Brain microvascular endothelial cell (primary cell): ENCODE results near the gene SIGLEC1.

Source experiments
- DNase-seq: peaks from one replicate; pipeline ENCODE4 v3.0.0-alpha.2; 2020
- H3K27ac ChIP-seq: fragments of 250-450 bp; sonication (Bioruptor Pico); 2 replicates; pipeline ENCODE4 v1.5.1; 2020; ENCODE audit warnings: mild to moderate bottlenecking, moderate library complexity
- H3K27me3 ChIP-seq: fragments of 250-450 bp; sonication (Bioruptor Pico); replicated peaks from 2 replicates; pipeline ENCODE4 v1.5.1; 2020; ENCODE audit warnings: mild to moderate bottlenecking
- H3K36me3 ChIP-seq: fragments of 250-450 bp; sonication (Bioruptor Pico); replicated peaks from 2 replicates; pipeline ENCODE4 v1.5.1; 2020; ENCODE audit warnings: mild to moderate bottlenecking
- H3K4me3 ChIP-seq: 2 replicates; pipeline ENCODE4 v1.5.1; 2011; ENCODE audit warnings: low read depth, mild to moderate bottlenecking, control low read depth, low read length, moderate library complexity
- in situ Hi-C: cut with HindIII; loops from 2 replicates; pipeline ENCODE4 v1.10.0; 2017; ENCODE audit warnings: low sequenced_read_pairs, low pct_ligation_motif_present
- TF ChIP-seq, protein P1 (sequence below): IDR thresholded peaks from 2 replicates; pipeline ENCODE4 v1.5.1; 2011; ENCODE audit warnings: low read depth, mild to moderate bottlenecking, moderate library complexity, low read length, control low read depth, inconsistent platforms; ENCODE audit errors: missing control alignments

SIGLEC1 gene

DNA sequence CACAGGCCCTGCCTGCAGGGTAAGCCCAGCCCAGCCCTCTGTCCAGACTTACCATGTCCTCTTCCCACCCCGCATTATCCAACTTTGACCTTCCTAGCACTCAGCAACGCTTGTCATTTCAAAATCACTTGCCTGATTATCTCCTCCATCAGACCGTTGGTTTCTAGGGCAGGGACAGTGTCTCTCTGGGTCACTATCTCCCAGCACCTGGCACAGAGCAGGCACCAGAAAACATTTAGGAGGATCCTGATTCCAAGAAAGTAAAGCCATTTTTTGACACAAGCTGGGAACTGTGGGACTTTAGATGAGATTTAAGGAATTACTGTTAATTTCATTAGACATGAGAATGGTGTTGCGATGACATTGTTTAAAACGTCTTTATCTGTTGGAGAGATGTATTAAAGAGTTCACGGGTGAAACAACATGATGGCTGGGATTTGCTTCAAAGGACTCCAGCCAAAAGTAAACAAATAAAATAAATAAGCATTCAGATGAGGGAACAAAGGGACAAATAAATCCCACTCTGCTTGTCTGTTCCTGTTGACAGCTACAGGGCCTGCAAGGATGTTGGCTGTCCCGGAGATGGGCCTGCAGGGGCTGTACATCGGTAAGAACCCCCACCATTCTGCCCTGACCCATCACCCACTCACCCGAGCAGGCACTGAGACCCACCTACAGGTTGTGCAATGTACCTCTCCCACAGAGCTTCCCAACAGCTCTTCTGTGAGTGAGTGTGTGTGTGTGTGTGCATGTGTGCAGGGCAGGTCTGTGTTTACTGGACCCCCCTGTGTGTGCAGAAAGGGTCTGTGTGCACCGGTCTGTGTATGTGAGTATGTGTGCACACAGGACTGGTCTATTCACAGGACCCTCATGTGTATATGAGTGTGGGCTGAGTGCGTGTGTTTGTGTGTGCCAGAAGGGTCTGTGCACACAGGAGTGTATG is 26.0 kb upstream of the SIGLEC1 start:
- H3K4me3 ChIP-seq, result no peak overlapping the region
- TF ChIP-seq, protein P1, sequence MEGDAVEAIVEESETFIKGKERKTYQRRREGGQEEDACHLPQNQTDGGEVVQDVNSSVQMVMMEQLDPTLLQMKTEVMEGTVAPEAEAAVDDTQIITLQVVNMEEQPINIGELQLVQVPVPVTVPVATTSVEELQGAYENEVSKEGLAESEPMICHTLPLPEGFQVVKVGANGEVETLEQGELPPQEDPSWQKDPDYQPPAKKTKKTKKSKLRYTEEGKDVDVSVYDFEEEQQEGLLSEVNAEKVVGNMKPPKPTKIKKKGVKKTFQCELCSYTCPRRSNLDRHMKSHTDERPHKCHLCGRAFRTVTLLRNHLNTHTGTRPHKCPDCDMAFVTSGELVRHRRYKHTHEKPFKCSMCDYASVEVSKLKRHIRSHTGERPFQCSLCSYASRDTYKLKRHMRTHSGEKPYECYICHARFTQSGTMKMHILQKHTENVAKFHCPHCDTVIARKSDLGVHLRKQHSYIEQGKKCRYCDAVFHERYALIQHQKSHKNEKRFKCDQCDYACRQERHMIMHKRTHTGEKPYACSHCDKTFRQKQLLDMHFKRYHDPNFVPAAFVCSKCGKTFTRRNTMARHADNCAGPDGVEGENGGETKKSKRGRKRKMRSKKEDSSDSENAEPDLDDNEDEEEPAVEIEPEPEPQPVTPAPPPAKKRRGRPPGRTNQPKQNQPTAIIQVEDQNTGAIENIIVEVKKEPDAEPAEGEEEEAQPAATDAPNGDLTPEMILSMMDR, result no peak
- in situ Hi-C loops, result no loop called here
- no peaks in the 10 kb centered on the region for H3K36me3 ChIP-seq
- H3K27ac ChIP-seq, result no peak overlapping the region
- no peaks in the 10 kb centered on the region for H3K27me3 ChIP-seq
- no peak for DNase-seq

DNA sequence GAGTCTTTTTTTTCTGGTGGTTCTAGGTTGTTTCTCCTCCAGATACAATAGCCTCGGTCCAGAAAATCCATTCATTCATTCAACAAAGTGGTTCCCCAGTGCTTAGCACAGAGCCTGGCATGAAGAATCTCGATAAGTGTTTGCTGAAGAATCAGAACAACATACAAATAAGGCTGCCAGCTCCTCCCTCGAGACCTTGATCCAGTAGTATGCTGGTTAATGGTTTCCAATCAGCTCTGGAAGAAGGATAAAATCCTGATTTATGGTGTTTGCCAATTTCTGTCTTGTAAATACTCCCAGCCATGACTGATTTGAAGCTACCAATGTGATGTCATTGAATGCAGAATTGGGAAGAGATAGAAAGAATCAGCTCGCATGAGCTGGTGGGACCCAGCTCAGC is 23.4 kb upstream of the SIGLEC1 start:
- TF ChIP-seq, protein P1, result no peak

DNA sequence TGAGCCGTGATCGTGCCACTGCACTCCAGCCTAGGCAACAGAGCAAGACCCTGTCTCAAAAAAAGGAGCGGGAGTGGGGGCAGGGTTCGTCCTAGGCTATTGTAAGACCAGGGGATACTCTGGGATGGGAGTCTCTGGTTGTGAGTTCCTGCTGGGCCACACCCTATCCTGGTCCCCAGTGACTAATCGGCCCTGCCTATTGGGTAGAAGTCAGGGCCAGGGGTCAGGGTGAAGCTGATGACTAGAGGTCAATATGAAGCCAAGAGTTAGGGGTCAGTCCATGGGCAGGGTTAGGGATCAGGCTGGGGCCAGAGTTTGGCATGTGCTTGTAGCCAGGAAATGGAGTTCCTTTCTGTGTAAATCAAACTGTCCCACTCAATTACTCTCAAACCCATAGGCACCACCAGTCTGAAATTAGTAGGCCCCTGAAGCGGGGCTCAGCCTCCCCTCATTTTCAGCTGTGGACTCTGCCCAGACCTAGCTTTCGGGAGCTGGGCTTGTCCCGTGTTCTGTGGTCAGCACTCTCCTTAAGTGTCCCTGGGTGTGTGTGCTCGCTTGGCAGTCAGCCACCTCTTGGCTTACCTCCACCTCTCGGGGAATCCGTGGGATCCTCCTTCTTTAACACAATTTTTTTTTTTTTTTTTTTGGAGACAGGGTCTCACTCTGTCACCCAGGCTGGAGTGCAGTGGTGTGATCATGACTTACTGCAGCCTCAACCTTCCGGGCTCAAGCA is 21.9 kb upstream of the SIGLEC1 start:
- Histone ChIP-seq H3K27ac (no peak overlapping the region), H3K27me3 (peaks cover 9% of the 10 kb centered on the region), H3K4me3 (no peak overlapping the region), H3K36me3 (no peaks in the 10 kb centered on the region)
- TF ChIP-seq, protein P1, result no peak
- in situ Hi-C loops, result no loop called here
- DNase-seq, result no peak

More for the DNA sequence above, 23.4 kb upstream of the SIGLEC1 start:
- DNase-seq, result no peak
- Histone ChIP-seq H3K27me3 (peaks cover 9% of the 10 kb centered on the region), H3K4me3 (no peak overlapping the region), H3K36me3 (no peaks in the 10 kb centered on the region), H3K27ac (no peak overlapping the region)
- in situ Hi-C loops, result no loop called here

DNA sequence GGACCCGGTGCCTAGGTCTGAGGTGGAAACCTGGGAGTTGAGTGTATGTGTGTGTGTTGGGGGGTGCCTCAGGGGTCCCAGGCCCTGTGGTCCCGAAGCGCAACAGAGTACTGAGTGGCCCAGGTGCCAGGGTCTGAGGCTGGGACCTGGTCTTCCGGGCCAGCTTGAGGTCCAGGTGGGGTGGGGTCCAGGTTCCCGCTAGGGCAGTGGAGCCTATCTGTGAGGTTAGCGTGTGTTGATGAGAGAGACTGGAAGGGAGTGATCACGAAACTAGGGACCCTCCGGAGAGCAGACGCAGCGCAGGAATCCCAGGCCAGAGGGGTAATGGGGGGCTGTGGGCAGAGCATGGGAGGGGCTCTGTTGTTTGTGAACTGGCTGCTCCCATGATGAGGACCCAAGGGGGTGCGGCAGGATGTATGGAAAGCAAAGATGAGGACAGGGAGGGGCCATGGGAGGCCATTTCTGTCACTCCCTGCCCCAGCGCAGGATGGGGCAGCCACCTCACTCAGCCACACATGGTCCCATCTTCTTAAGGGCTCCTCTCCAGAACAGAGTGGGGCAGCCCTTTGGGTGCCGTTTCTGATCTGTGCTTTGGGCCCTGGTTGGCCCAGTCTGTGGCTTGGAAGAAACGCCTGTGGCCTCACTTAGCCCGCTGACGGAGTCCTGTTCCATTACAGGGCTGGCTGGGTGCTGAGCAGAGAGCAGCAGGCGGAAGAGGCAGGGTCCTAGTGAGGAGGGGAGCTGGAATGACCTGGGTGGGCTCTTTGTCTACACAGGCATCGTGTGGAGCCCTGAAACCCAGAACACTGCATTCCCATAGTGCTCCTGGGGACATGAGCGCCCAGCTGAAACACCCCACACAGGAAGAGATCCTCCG is 21.0 kb upstream of the SIGLEC1 start:
- in situ Hi-C loops, result no loop called here
- H3K27ac ChIP-seq, result no peak overlapping the region
- H3K4me3 ChIP-seq, result no peak overlapping the region
- TF ChIP-seq, protein P1, result no peak
- H3K36me3 ChIP-seq, result no peaks in the 10 kb centered on the region
- H3K27me3 ChIP-seq, result peaks cover 11% of the 10 kb centered on the region
- DNase-seq, result no peak

DNA sequence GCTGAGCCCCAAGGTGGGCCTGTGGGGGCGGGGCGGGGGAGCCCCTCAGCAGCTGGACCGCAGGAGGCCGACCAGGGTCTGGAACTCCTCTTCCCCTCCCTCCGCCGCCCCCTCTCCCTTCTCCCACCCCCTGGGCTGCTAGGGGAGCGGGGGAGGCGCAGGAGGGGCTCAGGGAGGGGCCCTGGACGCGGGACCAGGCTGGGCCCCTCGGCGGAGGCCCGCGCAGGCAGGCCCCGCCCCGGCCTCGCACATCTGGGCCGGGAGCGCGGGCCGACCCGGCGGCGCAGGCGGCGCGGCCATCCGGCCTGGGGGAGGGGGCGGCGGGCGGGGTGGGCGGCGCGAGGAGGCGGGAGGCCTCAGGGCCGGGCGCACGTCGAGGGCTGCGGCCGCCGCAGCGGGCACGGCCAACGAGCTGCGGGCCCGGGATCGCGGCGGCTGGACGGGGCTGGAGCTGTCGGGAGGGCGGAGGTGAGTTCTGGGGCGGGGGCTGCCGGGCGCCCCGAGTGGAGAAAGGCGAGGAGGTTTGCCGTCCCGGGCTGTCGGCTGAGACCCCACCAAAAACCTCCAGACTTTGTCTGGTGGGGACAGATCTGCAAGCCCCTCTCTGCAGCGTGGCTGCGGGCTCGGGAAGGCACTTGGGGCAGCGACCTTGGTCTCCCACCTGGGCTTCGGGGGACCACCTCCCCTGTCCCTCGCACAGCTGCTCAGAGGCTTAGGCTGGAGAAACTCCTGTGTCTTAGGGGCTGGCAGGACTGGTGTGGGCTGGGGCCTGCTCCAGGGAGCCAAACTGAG is 20.1 kb upstream of the SIGLEC1 start, which contains the start of gene HSPA12B:
HSPA12B (plus strand) TSS at position 359 of the 792 bp plus-strand sequence. CDS start 5,990 bp downstream, outside the sequence.
- H3K4me3 ChIP-seq, result no peak within 1 kb of the TSS
- TF ChIP-seq, protein P1, result no peak
- H3K27ac ChIP-seq, result no peak within 1 kb of the TSS
- in situ Hi-C loops, result no loop called here
- no peaks in the 10 kb centered on the region for H3K36me3 ChIP-seq
- H3K27me3 ChIP-seq, result peaks cover 15% of the 10 kb centered on the region
- DNase-seq, result no peak
